Measurements from ENCODE around the gene TSPAN18. TPM values are rescaled to one million over a fixed set of nuclear protein-coding genes. Genes with fewer than 3 reads are reported as not detected.

TSPAN18 gene
- total RNA-seq, 1 donor from 2014 or later, result 25.7 TPM

DNA sequence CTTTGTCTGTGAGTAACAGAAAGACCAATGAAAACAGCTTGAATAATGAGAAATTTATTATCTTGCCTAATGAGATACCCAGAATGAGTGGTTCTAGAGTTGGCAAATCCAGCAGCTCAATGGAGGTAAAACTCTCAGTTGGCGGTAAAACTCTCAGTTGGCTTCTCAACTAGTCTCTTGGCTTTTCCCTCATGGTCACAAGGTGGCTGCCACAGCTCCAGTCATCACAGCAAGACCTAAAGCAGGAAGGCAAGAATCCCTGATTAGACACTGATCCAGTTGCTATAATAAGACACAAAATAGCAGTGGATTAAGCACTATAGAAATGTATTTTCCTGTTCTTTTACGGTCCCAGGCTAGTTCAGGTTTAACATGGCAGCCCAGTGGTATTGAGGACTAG is 37.5 kb upstream of the TSPAN18 start:
- Mint-ChIP-seq H3K4me3 (ENCODE audit: low read depth) (no peak overlapping the region), H3K36me3 (ENCODE audit: insufficient read depth) (no peaks in the 10 kb centered on the region), H3K9me3 (ENCODE audit: low read depth) (no peaks in the 10 kb centered on the region), H3K27ac (no peak overlapping the region), H3K27me3 (peaks cover 18% of the 10 kb centered on the region), H3K4me1 (ENCODE audit: low read depth) (peaks cover 3% of the 10 kb centered on the region)
- DNase-seq (ENCODE audit: low spot score, unreplicated experiment), result no peak
- TF ChIP-seq, protein P1, sequence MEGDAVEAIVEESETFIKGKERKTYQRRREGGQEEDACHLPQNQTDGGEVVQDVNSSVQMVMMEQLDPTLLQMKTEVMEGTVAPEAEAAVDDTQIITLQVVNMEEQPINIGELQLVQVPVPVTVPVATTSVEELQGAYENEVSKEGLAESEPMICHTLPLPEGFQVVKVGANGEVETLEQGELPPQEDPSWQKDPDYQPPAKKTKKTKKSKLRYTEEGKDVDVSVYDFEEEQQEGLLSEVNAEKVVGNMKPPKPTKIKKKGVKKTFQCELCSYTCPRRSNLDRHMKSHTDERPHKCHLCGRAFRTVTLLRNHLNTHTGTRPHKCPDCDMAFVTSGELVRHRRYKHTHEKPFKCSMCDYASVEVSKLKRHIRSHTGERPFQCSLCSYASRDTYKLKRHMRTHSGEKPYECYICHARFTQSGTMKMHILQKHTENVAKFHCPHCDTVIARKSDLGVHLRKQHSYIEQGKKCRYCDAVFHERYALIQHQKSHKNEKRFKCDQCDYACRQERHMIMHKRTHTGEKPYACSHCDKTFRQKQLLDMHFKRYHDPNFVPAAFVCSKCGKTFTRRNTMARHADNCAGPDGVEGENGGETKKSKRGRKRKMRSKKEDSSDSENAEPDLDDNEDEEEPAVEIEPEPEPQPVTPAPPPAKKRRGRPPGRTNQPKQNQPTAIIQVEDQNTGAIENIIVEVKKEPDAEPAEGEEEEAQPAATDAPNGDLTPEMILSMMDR (IDR thresholded peaks at IDR 0.05; ENCODE audit: unreplicated experiment), result no peak

DNA sequence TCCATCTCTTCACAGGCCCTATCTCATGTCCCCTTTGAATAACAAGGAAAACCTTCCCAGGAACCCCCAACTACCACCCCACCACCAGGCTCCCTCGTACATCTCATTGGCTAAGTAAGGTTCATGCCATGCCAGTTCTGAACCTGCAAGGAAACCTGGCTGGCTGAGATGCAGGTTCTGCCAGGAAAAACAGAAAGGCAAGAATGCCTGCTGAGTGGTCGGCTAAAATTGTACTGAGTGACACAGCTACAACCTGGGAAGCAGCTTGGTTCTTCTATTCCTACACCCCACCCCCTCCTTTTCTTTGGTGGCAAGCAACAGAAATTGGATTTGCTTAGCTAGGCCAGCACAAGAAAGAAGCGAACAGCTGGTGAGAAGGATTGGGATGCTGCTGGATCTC is 36.1 kb upstream of the TSPAN18 start:
- no peak overlapping the region for H3K27ac Mint-ChIP-seq
- no peaks in the 10 kb centered on the region for H3K36me3 Mint-ChIP-seq (ENCODE audit: insufficient read depth)

GRCh38 chr11:44692460-44692859 is 34.3 kb upstream of the TSPAN18 start:
- no peak overlapping the region for H3K27ac Mint-ChIP-seq
- no peak for DNase-seq (ENCODE audit: low spot score, unreplicated experiment)
- no peaks in the 10 kb centered on the region for H3K36me3 Mint-ChIP-seq (ENCODE audit: insufficient read depth)
- no peaks in the 10 kb centered on the region for H3K9me3 Mint-ChIP-seq (ENCODE audit: low read depth)
- peaks cover 4% of the 10 kb centered on the region for H3K4me1 Mint-ChIP-seq (ENCODE audit: low read depth)
- H3K4me3 Mint-ChIP-seq (ENCODE audit: low read depth), result no peak overlapping the region
- peaks cover 12% of the 10 kb centered on the region for H3K27me3 Mint-ChIP-seq
- TF ChIP-seq, protein P1 (IDR thresholded peaks at IDR 0.05; ENCODE audit: unreplicated experiment), result no peak

More for the DNA sequence above, 36.1 kb upstream of the TSPAN18 start:
- peaks cover 18% of the 10 kb centered on the region for H3K27me3 Mint-ChIP-seq
- TF ChIP-seq, protein P1 (IDR thresholded peaks at IDR 0.05; ENCODE audit: unreplicated experiment), result no peak
- H3K4me1 Mint-ChIP-seq (ENCODE audit: low read depth), result peaks cover 4% of the 10 kb centered on the region
- no peaks in the 10 kb centered on the region for H3K9me3 Mint-ChIP-seq (ENCODE audit: low read depth)
- H3K4me3 Mint-ChIP-seq (ENCODE audit: low read depth), result no peak overlapping the region
- DNase-seq (ENCODE audit: low spot score, unreplicated experiment), result no peak

DNA sequence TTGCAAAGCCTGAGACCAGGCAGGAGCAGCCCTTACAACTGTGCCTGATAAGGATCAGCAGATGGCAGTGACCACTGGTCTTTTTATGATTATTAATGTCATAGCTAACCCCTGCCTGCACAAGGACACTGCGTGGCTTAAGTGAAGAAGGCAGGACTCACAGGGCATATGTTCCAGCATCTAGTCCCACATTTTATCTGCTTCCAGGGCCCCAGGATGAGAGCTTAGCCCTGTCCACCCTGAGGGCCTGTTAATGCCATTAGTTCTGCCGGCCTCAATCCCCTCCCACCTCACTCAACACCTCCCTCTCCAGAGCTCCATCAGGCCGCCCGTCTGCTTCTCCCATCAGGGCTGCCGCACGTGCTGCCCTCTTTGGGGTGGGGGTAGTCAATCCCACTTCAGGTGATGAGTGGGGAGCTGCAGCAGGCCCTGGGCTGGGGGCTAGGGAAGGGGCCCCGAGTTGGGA is 33.1 kb upstream of the TSPAN18 start:
- DNase-seq (ENCODE audit: low spot score, unreplicated experiment), result no peak
- Mint-ChIP-seq H3K36me3 (ENCODE audit: insufficient read depth) (no peaks in the 10 kb centered on the region), H3K27ac (no peak overlapping the region), H3K4me3 (ENCODE audit: low read depth) (no peak overlapping the region), H3K4me1 (ENCODE audit: low read depth) (peaks cover 4% of the 10 kb centered on the region), H3K9me3 (ENCODE audit: low read depth) (no peaks in the 10 kb centered on the region), H3K27me3 (peaks cover 4% of the 10 kb centered on the region)
- TF ChIP-seq, protein P1 (IDR thresholded peaks at IDR 0.05; ENCODE audit: unreplicated experiment), result no peak

DNA sequence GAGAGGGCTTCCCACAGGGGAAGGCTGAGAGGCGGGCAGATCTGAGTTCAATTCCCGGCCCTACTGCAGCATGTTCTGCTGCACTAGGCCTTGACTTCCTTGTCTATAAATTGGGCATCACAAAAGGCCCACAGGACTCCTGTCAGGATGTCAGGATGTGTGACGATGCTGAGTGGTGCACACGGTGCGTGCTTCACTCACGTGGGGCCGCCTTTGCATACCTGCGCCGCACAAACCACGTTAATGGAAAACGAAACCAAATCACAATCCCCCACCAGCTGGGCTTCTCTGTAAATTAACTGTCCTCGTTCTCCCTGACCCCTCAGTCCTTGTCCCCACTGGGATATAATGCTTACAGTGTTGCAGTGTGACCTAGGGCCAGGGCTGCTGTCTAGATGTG is 32.3 kb upstream of the TSPAN18 start:
- no peak overlapping the region for H3K27ac Mint-ChIP-seq
- H3K4me1 Mint-ChIP-seq (ENCODE audit: low read depth), result peaks cover 4% of the 10 kb centered on the region
- no peaks in the 10 kb centered on the region for H3K9me3 Mint-ChIP-seq (ENCODE audit: low read depth)
- H3K36me3 Mint-ChIP-seq (ENCODE audit: insufficient read depth), result no peaks in the 10 kb centered on the region
- H3K4me3 Mint-ChIP-seq (ENCODE audit: low read depth), result no peak overlapping the region
- TF ChIP-seq, protein P1 (IDR thresholded peaks at IDR 0.05; ENCODE audit: unreplicated experiment), result no peak
- H3K27me3 Mint-ChIP-seq, result peaks cover 9% of the 10 kb centered on the region
- no peak for DNase-seq (ENCODE audit: low spot score, unreplicated experiment)
